Endothelial cell (in vitro differentiated cells): ENCODE measurements around the gene TEX19. TPM values are rescaled to one million over a fixed set of nuclear protein-coding genes. Genes with fewer than 3 reads are reported as not detected.
A peak's percentile ranks its signal among the peaks of the same experiment; 100 is the strongest.

Experiments used
- DNase-seq: peaks from one replicate; pipeline ENCODE4 v3.0.0; 2021; ENCODE audit warnings: low spot score
- H3K27ac Mint-ChIP-seq: one replicate; pipeline ENCODE4 v1.8.0; 2021; ENCODE audit warnings: mixed read lengths, inconsistent platforms; ENCODE audit not compliant: unreplicated experiment
- H3K27me3 Mint-ChIP-seq: one replicate; pipeline ENCODE4 v1.8.0; 2021; ENCODE audit warnings: mild to moderate bottlenecking, moderate library complexity, mixed read lengths, inconsistent platforms; ENCODE audit not compliant: unreplicated experiment
- H3K36me3 Mint-ChIP-seq: one replicate; pipeline ENCODE4 v1.8.0; 2021; ENCODE audit warnings: mild to moderate bottlenecking, low read depth, mixed read lengths, inconsistent platforms; ENCODE audit not compliant: unreplicated experiment
- H3K4me1 Mint-ChIP-seq: one replicate; pipeline ENCODE4 v1.8.0; 2021; ENCODE audit warnings: mild to moderate bottlenecking, mixed read lengths, inconsistent platforms; ENCODE audit not compliant: unreplicated experiment
- H3K4me3 Mint-ChIP-seq: one replicate; pipeline ENCODE4 v1.8.0; 2021; ENCODE audit warnings: mild to moderate bottlenecking, mixed read lengths, inconsistent platforms; ENCODE audit not compliant: unreplicated experiment
- H3K9me3 Mint-ChIP-seq: one replicate; pipeline ENCODE4 v1.8.0; 2021; ENCODE audit warnings: mixed read lengths, inconsistent platforms; ENCODE audit not compliant: unreplicated experiment
- total RNA-seq: library from RNA; stranded (reverse); fragmentation: NEBNext Ultra II Directional; extraction: Animal tissue kit (Norgen Biotek cat#: 25700); gene quantifications from one replicate; pipeline ENCODE4 v1.2.1, GENCODE V29; 2021; ENCODE audit not compliant: unreplicated experiment
- TF ChIP-seq, protein P1 (sequence below): fragments of 200-600 bp; sonication (generic); IDR thresholded peaks from one replicate; pipeline ENCODE4 v1.5.0; 2021; ENCODE audit warnings: antibody characterized with exemption; ENCODE audit not compliant: unreplicated experiment

TEX19 gene
- total RNA-seq, 1 donor from 2014 or later: 0.26 TPM

GRCh38 chr17:82402865-82403264, 43.8 kb downstream of the TEX19 start:
- H3K4me3 Mint-ChIP-seq: peak overlapping the region; percentile 47
- H3K27me3 Mint-ChIP-seq: peaks cover 6% of the 10 kb centered on the region
- peaks cover 3% of the 10 kb centered on the region for H3K36me3 Mint-ChIP-seq
- no peaks in the 10 kb centered on the region for H3K9me3 Mint-ChIP-seq
- no peaks in the 10 kb centered on the region for H3K4me1 Mint-ChIP-seq
- TF ChIP-seq, protein P1, sequence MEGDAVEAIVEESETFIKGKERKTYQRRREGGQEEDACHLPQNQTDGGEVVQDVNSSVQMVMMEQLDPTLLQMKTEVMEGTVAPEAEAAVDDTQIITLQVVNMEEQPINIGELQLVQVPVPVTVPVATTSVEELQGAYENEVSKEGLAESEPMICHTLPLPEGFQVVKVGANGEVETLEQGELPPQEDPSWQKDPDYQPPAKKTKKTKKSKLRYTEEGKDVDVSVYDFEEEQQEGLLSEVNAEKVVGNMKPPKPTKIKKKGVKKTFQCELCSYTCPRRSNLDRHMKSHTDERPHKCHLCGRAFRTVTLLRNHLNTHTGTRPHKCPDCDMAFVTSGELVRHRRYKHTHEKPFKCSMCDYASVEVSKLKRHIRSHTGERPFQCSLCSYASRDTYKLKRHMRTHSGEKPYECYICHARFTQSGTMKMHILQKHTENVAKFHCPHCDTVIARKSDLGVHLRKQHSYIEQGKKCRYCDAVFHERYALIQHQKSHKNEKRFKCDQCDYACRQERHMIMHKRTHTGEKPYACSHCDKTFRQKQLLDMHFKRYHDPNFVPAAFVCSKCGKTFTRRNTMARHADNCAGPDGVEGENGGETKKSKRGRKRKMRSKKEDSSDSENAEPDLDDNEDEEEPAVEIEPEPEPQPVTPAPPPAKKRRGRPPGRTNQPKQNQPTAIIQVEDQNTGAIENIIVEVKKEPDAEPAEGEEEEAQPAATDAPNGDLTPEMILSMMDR: no peak
- no peak overlapping the region for H3K27ac Mint-ChIP-seq
- no peak for DNase-seq

DNA sequence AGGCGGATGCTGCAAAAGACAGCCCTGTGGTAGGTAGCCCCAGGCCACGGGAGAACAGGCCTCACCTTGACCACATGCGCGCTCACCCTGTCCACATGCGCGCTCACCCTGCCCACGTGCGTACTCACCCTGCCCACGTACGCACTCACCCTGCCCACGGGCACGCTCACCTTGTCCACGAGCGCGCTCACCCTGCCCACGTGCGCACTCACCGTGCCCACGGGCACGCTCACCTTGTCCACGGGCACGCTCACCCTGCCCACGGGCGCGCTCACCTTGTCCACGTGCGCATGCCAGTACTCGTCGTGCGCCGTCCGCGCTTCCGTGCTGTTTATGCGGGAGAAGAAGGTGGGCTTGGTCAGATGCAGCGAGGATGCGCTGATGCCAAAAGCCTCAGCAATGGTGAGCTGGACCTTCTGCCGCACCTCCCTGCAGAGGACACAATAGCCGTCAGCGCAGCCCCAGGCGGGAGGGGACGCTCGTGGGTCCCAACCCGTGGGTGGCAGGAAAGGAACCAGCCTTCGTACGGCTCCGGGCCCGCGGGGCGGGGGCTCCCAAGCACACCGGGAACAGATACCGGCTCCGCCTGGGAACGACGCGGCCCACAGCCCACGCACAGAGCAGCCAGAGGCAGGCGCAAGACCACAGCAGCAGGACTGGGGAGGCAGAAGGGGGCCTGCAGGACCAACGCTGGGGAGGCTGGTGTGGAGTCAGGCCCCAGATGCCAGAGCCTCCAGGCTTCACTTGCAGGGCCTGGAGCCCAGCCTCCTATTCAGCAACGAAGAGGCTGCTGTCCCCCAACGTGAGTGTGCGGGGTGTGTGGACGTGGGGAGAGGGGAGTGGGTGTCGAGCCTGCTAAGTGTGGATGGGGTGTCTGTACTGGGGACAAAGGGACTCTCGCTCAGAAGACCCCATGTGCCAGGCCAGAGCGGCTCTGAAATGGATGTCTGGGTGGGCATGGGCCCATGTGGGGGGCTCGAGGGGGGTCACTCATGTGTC, 44.9 kb downstream of the TEX19 start:
- TF ChIP-seq, protein P1: no peak
- Mint-ChIP-seq H3K9me3 (no peaks in the 10 kb centered on the region), H3K4me3 (no peak overlapping the region), H3K27me3 (peaks cover 6% of the 10 kb centered on the region), H3K4me1 (no peaks in the 10 kb centered on the region), H3K27ac (no peak overlapping the region), H3K36me3 (peaks cover 3% of the 10 kb centered on the region)
- no peak for DNase-seq

DNA sequence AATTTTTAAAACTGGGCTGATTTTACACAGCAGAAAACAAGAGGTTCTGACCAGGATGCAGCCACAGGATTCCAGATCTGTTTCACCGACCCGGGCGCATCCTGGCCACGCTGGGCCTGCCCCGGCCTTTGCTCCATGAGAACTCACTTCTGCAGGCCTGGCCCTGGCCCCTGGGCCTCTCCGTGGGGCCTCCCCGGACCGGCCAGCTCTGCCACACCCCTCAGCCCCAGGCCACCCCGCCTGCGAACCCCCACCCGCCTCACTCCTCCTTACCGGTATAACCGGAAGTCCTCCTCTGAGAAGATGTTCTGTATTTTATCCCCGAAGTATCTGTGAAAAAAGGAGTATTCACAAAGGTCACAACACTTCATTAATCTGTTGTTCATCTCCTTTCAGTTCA, 46.0 kb downstream of the TEX19 start:
- no peaks in the 10 kb centered on the region for H3K9me3 Mint-ChIP-seq
- TF ChIP-seq, protein P1: no peak
- no peak for DNase-seq
- peak overlapping the region; percentile 48 for H3K27ac Mint-ChIP-seq
- H3K27me3 Mint-ChIP-seq: peaks cover 7% of the 10 kb centered on the region
- peaks cover 3% of the 10 kb centered on the region for H3K36me3 Mint-ChIP-seq
- H3K4me3 Mint-ChIP-seq: no peak overlapping the region
- H3K4me1 Mint-ChIP-seq: no peaks in the 10 kb centered on the region

- Mint-ChIP-seq H3K36me3 (peaks cover 3% of the 10 kb centered on the region), H3K4me3 (no peak overlapping the region), H3K27ac (no peak overlapping the region), H3K27me3 (peaks cover 7% of the 10 kb centered on the region), H3K9me3 (no peaks in the 10 kb centered on the region), H3K4me1 (no peaks in the 10 kb centered on the region)
- TF ChIP-seq, protein P1: no peak
- DNase-seq: no peak
Observed at GRCh38 chr17:82406131-82406671, 47.2 kb downstream of the TEX19 start.

- Mint-ChIP-seq H3K27me3 (peaks cover 9% of the 10 kb centered on the region), H3K9me3 (no peaks in the 10 kb centered on the region), H3K4me1 (no peaks in the 10 kb centered on the region), H3K27ac (no peak overlapping the region), H3K4me3 (no peak overlapping the region), H3K36me3 (peaks cover 3% of the 10 kb centered on the region)
- TF ChIP-seq, protein P1: no peak
- DNase-seq: no peak
Observed at GRCh38 chr17:82407255-82407654, 48.2 kb downstream of the TEX19 start.
